Epithelial cell of esophagus (primary cell): Measurements from ENCODE around the gene CCNYL1.

Experiments used
- DNase-seq: peaks from one replicate; pipeline ENCODE4 v3.0.0; 2010; ENCODE audit warnings: low read depth
- H3K4me3 ChIP-seq: 2 replicates; pipeline ENCODE4 v1.5.1; 2011; ENCODE audit warnings: mild to moderate bottlenecking, low read length, control low read depth
- TF ChIP-seq, protein P1 (sequence below): IDR thresholded peaks from 2 replicates; pipeline ENCODE4 v1.5.1; 2011; ENCODE audit warnings: low read depth, mild to moderate bottlenecking, low read length, control low read depth, inconsistent platforms; ENCODE audit not compliant: insufficient read depth; ENCODE audit errors: missing control alignments

Gene CCNYL1

DNA sequence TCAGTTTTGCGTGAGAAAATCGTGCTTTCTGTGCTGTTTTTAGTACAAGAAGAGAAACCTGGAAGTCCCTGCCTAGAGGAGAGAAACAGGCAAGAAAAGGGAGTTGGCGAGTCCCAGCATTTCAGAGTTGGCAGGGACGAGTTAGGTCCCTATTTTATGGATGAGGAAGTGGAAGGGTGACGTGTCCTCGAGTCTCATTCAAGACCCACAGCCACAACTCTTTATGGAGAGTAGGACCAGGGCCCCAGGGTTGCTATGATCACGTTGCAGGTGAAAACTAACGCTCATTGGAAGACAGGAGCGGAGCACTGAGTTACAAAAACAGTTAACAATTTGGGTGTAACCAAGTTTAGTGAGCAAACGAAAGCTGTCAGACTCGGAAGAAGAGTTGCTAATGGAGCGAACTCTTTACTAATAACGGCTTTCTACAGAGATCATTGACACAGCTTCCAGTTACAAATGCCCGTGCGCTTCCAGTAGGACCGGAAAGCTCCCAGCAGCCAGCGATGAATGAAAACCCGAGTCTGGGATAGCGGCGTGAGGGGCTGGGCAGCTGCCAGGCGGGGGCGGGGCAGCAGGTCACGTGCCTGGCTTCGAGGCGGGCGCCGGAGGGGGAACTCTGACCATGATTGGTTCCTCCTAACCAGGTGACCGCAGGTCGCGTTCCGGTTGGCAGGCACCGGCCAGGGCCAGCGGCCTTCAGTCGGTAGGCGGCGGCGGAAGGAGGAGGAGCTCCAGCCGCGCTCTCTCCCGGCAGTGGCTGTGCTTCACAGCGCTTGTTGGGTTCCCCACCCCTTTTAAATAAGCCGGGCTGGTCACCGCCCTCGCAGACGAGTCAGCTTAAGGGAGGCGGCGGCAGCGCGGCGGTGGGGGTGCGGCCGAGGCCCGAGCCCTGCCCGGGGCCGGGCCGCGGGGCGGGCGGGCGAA is at the start of gene CCNYL1:
CCNYL1 (plus strand) TSS at position 827 of the 927 bp plus-strand sequence. CDS start 257 bp downstream, outside the sequence.
- TF ChIP-seq, protein P1, sequence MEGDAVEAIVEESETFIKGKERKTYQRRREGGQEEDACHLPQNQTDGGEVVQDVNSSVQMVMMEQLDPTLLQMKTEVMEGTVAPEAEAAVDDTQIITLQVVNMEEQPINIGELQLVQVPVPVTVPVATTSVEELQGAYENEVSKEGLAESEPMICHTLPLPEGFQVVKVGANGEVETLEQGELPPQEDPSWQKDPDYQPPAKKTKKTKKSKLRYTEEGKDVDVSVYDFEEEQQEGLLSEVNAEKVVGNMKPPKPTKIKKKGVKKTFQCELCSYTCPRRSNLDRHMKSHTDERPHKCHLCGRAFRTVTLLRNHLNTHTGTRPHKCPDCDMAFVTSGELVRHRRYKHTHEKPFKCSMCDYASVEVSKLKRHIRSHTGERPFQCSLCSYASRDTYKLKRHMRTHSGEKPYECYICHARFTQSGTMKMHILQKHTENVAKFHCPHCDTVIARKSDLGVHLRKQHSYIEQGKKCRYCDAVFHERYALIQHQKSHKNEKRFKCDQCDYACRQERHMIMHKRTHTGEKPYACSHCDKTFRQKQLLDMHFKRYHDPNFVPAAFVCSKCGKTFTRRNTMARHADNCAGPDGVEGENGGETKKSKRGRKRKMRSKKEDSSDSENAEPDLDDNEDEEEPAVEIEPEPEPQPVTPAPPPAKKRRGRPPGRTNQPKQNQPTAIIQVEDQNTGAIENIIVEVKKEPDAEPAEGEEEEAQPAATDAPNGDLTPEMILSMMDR = peak; percentile 28
- DNase-seq = peak; percentile 100

DNA sequence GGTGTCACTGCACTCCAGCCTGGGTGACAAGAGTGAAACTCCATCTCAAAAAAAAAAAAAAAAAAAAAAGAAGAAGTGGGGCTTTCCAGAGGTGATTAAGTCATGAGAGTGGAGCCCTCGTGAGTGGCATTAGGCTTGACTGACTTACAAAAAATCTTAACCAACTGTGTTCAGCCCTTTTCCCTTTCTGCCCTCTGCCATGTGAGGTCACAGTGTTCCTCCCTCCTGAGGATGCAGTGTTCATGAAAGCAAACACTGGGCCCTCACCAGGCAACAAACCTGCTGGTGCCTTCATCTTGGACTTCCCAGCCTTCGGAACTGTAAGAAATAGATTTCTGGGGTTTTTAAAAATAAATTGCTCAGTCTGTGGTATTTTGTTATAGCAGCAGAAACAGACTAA is 49.2 kb upstream of the CCNYL1 start:
- TF ChIP-seq, protein P1 = no peak
- no peak for DNase-seq
- no peak overlapping the region for H3K4me3 ChIP-seq

More for the DNA sequence above, at the start of gene CCNYL1:
- peak within 1 kb of the TSS; percentile 69 for H3K4me3 ChIP-seq

DNA sequence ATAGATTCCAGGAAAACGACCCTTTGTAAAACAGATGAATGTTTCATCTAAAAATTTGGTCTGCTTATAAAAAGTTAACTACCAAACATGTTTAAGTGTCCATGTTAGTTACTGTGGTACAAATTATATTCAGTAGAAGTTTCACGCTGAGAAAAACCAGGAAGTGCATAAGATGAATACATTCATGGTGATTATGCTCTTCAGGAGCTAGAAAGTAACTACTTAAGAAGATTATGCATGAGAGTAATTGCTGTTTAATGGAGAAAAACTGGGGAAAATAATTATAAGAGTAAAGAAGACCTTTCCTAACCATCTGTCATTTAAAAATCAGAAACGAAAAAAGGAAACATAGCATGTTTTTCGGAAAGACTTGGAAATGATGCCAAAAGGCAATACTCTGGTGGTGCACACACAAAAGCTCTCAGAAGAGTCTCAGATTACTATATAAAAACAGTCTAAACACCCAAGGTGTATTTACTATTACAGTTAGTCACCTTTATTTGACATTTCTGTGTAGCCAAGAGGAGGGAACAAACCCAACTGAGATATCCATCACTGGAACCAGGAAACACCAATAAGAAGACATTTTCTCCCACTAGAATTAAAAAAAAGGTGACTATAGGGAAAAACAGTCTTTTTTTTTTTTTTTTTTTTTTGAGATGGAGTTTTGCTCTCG is 47.4 kb upstream of the CCNYL1 start:
- TF ChIP-seq, protein P1 = no peak

DNA sequence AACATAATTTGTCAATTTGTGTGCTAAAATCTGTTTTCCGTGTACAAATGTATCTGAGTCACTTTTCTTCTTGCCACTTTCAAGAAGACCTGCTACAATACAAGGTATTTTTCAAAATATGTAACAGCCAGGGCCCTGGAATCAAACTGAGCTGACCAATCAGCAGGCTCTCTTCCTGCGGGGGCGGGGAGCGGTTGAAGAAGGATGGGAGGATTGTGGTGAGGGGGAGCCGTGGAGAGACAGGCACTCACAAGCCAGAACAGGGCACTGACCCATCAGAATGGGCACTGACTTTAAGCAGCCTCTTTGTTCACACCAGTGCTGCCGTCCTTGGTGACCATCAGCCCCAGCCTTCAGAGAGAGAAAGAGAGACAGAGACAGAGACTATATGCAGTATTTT is 40.6 kb upstream of the CCNYL1 start:
- H3K4me3 ChIP-seq = no peak overlapping the region
- TF ChIP-seq, protein P1 = no peak
- no peak for DNase-seq

More for the DNA sequence above, 47.4 kb upstream of the CCNYL1 start:
- no peak for DNase-seq
- H3K4me3 ChIP-seq = no peak overlapping the region

DNA sequence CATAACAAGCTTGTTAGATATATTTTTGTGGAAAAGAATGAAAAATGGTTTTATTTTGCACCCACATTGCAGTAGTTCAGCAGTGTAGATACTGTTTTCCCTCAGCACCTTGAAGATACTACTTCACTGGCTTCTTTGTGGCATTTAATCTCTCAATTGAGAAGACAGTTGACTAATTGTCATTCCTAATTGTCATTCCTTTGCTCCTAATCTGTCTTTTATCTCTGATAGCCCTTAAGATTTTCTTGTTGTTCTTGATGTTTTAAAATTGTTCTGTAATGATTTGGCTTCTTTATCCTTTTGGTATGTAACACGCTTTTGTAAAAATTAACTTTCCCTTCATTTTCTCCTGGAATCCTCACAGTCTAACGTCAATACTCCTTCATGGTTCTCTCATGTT is 38.0 kb upstream of the CCNYL1 start:
- H3K4me3 ChIP-seq = no peak overlapping the region
- TF ChIP-seq, protein P1 = no peak
- DNase-seq = no peak

DNA sequence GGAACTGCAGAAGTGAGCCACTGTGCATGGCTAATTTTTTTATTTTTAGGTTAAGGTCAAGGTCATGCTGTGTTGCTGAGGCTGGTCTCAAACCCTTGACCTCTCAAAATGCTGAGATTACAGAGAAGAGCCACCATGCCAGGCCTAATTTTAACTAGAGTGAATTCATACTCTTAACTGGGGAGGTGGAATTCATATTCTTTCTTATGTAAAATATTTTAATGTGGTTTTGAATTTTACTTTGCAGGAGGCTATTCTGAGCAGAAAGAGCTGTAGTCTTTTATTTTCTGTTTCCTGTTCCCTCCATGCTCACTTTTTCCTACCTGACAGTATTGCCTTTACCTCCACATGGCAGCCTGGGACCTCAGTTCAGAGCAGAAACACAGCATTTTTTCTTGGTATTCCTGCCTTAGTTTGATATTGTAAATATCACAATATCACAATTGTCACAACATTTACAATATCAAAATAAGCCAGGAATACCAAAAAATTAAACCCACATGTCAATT is 37.1 kb upstream of the CCNYL1 start:
- TF ChIP-seq, protein P1 = no peak
- no peak for DNase-seq
- H3K4me3 ChIP-seq = no peak overlapping the region
